HG03575 (cell line): ENCODE data around the gene ARHGEF17.

Experiments
- ATAC-seq: cut with Tn5 transposase; IDR thresholded peaks from one replicate; pipeline ENCODE4 v1.9.1; 2021; ENCODE audit not compliant: unreplicated experiment, insufficient number of reproducible peaks, low FRiP score; ENCODE audit errors: extremely low read depth

ARHGEF17 gene, protein sequence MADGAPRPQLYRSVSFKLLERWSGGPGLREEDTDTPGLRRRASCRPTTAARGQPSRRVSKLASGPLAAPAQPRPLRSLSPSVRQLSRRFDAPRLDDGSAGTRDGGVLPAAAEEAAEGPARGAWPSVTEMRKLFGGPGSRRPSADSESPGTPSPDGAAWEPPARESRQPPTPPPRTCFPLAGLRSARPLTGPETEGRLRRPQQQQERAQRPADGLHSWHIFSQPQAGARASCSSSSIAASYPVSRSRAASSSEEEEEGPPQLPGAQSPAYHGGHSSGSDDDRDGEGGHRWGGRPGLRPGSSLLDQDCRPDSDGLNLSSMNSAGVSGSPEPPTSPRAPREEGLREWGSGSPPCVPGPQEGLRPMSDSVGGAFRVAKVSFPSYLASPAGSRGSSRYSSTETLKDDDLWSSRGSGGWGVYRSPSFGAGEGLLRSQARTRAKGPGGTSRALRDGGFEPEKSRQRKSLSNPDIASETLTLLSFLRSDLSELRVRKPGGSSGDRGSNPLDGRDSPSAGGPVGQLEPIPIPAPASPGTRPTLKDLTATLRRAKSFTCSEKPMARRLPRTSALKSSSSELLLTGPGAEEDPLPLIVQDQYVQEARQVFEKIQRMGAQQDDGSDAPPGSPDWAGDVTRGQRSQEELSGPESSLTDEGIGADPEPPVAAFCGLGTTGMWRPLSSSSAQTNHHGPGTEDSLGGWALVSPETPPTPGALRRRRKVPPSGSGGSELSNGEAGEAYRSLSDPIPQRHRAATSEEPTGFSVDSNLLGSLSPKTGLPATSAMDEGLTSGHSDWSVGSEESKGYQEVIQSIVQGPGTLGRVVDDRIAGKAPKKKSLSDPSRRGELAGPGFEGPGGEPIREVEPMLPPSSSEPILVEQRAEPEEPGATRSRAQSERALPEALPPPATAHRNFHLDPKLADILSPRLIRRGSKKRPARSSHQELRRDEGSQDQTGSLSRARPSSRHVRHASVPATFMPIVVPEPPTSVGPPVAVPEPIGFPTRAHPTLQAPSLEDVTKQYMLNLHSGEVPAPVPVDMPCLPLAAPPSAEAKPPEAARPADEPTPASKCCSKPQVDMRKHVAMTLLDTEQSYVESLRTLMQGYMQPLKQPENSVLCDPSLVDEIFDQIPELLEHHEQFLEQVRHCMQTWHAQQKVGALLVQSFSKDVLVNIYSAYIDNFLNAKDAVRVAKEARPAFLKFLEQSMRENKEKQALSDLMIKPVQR (N-terminal part only)

GRCh38 chr11:73308003-73308960 is at the start of gene ARHGEF17:
Gene ARHGEF17, plus strand, starts transcription at chr11:73308276. Its CDS starts 363 bp downstream, at chr11:73308639.
- no peak for ATAC-seq

DNA sequence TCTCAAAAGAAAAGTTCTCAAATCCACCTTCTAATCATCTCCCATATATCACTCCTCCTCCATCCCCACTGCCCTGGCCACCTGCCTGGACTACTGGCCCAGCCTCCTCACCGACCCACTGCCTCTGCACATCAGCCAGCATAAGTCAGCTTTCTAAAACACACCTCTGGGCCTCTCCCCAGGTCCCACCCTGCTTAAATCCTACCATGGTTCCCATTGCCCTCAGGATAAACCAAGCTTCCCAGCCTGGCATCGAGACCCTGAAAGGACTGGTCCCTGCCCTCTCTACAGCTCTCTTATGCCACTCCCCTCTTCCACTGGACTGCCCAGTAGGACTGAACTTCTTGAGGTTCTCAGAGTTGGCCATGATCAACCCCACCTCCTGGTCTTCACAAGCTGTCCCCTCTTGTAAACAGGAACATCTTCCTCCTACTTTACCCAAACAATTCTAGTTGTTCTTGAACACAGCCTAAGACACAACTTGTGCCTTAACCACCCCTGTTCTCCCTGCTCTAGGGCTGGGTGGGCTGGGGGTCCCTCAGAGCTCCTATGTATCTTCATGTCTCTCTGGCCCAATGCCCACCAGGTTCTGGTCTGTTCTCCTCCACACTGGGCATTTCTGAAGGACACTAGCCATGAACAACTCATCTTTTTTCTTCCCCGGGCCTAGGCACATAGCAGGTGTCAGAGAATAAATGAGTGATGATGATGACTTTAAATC is 48.5 kb upstream of the ARHGEF17 start:
- no peak for ATAC-seq

DNA sequence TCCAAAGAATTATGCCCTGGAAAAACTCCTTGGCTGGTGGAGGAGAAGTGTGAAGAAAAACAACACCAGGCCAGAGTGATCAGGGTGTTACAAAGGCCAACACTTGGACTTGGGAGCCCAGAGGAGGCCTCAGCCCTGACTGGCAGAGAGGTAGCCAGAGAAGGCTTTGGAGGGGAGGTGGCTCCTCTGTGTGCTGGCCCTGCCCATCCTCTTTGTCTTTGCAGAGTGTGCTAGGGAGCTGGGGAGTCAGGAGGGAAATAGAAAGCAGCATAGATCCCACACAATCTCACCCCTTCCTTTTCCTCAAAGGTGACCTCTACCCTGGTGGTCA is 48.0 kb upstream of the ARHGEF17 start:
- no peak for ATAC-seq

DNA sequence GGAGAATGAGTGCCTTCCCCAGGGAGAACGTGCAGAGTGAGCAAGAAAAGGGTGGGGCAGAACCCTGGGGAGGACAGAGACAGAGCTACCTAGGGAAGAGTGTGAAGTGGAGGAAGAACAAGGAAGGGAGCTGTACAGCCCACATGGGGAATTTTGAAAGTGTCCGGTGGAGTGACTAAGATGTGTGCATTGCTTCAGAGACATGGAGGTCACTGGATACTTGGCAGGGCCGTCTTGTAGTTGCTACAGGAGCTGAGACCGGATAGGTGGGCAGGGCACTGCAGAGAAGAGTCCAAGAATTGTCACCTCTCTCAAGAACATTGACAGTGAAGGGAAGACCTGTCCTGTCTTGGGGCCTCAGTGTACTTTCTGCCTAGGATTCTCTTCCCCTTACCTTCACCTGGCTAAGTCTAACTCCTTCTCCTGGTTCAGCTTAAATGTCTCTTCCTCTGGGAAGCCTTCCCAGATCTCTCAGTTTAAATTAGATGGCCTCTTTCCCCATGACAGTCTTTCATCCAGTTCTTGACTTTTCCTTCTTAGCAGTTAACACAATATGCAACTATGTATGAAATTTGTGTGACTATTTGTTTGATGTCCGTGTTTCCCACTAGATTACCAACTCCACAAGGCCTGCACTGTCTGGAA is 45.1 kb upstream of the ARHGEF17 start:
- no peak for ATAC-seq

DNA sequence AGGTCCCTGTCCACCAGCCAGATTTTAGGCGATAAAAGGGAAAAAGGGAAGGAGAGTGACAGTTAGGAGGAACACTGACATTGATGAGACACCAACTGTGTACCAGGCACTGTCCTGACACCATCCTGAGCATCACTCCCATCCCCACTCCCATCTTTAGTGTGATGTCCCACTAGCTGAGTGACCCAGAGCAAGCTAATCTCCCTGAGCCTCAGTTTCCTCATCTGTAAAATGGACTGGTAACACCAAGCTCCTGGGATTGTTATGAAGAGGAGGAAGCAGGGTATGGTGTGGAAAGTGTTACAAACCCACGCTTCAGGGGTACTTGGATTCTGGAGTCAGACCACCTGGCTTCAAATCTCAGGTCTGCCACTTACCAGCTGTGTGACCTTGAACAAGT is 44.4 kb upstream of the ARHGEF17 start:
- no peak for ATAC-seq

DNA sequence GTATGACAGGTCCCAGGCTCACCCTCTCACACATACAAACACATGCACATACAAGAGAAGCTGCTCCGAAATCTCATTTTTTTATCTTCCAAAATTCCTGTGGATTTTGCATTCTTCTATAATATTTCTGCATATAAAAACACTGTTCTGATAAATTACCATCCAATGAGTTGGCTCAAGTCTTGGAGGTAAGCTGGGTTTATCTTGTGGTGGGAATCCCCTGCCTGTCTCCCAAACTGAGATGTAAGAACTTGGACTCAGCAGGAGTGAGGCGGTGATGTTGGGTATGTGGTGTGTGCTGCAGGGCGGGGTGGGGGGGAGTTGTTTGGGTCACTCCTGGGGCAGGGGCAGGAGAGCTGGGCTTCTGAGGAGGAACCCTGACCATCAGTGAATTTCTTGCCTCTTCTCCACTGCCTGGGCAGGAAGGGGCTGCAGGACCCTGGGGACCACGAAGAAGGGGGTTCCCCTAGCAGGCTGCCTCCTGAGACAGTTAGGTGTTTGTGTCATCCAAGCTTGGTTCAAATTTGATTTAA is 42.7 kb upstream of the ARHGEF17 start:
- no peak for ATAC-seq

DNA sequence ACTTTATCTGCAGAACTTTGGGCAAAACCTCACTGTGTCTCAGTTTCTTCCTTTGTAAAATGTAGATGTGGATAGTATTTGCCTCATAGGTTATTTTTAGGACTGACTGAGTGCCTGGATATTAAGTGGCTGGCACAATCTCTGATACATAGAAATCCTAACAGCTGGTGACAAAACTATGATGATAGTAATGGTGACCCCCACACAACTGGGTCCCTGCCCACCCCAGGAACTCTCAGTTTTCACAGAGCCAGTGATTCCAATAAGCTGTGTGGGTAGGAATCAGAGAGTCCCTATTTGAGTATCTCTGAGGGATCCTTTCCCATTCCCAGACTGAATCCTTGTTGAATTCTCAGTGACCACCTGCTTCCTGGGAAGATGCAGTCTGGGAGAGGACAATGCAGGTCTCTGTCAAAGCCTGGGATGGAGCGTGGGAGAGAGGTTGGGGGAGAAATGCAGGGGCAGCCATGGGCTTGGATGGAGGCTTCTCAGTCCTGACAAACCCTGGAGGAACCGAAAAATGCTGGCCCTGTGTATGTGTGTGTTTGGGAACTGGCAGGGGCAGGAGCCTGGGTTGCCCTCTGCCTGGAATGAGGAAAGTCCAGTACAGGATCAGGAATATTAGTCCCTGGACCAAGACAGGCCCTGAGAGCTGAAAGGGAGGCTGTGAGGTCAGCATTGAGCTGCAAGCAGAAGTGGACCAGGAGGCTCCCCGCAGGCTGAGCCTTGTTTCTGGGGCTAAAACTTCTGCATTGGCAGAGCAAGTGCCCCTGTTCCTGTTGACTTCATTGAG is 42.0 kb upstream of the ARHGEF17 start:
- no peak for ATAC-seq

DNA sequence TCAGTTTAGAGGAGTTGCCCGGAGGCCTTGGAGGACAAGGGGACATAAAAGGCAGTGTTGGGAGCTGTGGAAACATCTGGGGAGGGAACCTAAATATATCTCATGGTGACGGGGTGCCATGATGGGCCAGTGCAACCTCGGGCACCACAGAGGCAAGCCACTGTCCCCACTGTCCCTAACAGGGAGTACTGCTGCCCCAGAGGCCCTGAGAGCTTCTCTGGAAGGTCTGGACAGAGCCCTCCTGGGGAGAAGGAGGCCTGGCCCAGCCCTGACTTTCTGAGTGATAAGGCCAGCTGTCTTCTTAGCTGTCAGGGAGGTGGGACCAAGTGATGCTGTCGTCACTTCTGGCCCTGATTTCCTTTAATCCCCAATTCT is 41.4 kb upstream of the ARHGEF17 start:
- ATAC-seq, result no peak

DNA sequence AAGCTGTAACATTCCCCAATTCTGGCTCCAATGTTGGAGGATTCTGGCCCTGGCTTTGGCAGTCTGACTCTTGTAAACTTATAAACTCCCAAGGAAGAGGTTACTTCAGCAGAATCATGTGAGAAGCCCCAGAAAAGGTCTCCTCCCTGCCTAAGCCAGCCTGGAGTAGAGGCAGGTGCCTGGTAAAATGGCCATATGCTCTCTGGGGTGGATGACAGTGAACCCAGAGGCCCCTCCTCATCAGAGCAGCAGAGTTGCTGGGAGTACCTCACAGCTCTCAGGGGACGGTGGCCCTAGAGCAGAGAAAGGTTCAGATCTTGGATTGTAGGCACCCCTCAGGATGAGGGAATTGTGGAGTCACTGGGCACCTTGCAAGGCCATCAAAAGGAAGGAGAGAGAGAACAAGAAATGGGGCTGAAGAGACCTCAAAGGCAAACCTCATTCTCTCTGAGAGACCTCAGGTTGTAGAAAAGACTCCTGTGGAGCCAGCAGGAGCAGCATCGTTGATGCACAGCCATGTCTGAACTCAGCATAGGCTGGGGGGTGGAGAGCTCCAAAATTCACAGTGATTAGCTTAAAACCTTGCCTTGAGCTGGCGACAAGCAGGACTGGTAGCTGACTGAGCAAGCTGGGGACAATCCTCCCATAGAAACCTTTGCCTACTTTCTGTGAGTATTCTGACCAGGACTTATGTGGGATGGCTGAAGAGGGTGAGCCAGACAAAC is 40.8 kb upstream of the ARHGEF17 start:
- no peak for ATAC-seq

- no peak for ATAC-seq
These were observed 40.1 kb upstream of the ARHGEF17 start for GRCh38 chr11:73267906-73268540.

DNA sequence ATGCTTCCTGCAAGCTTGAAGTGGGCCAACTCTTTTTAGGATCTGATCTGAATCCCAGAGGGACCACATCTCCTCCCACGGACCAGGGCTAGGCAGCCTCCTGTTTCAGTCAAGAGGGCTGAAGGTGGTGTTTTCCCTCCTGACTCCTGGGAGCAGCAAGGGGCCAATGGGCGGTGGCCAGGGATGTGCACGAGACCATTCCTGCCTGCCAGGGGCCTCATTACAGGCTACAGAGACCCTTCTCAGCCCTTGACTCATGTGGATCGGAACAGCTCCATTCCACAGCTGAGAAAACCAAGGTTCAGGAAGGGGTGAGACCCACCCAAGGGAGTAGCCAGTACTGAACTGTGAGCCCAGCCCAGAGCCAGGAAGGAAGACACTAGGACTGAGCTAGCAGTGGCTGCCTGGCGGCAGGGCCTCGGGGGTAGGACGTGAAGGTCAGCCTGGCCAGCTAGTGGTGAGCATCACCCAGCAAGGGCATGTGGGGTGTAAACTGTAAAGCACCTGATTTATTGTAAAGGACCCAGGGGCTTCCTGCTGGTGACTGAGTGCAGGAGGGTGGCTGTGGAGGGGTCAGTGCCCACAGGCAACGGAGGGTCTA is 39.3 kb upstream of the ARHGEF17 start:
- ATAC-seq, result no peak

GRCh38 chr11:73269459-73270015 is 38.5 kb upstream of the ARHGEF17 start:
- ATAC-seq, result no peak

GRCh38 chr11:73270016-73270854 is 37.8 kb upstream of the ARHGEF17 start:
- ATAC-seq, result no peak

GRCh38 chr11:73270855-73271477 is 37.1 kb upstream of the ARHGEF17 start:
- no peak for ATAC-seq
